NCI-H128 (cell line): ENCODE data around the gene ADAMTSL2.

Source experiments
- DNase-seq: peaks from one replicate; lab custom pipeline; 2025; ENCODE audit not compliant: unreplicated experiment; lab: John Stamatoyannopoulos, UW

The ADAMTSL2 gene

DNA sequence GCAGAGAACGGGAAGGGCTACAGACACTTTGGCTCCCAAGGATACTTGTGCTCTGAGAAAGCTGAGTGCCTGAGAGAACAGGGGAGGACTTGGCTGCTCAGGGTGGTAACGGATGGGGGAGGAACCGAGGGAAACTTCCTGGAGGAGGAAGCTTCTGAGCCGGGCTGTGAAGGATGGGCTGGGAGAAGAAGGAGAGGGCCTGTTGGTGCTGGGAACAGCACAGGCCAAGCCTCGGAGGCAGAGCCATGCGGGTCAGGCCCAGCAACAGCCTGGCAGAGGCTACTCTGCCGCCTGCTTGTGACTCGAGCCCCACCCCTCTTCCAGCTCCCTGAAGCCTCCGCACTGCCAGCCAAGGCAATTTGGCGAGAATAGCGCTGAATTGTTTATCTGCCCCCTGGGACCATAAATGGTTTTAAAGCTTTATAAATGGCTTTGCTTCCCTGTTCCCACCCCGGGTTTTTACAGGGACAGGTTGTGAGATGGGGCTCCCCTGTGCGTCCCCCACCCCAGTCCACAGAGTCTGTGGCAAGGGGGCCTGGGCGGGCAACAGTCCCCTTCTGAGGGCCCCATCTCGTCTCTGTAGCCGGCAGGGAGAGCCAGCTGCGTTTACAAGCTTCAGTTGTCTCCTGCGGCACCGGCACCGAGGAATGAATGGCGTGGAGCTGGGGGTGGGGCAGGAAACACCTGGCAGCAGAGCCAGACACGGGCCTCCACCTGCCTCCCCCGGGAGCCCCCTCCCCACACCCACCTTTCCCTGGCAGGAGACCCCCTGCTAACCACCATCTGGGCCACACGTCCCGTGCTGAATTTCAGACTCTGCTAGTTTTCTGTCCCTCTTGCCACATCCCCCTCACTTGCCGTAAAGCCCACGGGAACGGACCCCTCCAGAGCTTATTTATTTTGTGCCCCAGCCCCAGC is 50.3 kb downstream of the ADAMTSL2 start:
- DNase-seq = peak; percentile 90

DNA sequence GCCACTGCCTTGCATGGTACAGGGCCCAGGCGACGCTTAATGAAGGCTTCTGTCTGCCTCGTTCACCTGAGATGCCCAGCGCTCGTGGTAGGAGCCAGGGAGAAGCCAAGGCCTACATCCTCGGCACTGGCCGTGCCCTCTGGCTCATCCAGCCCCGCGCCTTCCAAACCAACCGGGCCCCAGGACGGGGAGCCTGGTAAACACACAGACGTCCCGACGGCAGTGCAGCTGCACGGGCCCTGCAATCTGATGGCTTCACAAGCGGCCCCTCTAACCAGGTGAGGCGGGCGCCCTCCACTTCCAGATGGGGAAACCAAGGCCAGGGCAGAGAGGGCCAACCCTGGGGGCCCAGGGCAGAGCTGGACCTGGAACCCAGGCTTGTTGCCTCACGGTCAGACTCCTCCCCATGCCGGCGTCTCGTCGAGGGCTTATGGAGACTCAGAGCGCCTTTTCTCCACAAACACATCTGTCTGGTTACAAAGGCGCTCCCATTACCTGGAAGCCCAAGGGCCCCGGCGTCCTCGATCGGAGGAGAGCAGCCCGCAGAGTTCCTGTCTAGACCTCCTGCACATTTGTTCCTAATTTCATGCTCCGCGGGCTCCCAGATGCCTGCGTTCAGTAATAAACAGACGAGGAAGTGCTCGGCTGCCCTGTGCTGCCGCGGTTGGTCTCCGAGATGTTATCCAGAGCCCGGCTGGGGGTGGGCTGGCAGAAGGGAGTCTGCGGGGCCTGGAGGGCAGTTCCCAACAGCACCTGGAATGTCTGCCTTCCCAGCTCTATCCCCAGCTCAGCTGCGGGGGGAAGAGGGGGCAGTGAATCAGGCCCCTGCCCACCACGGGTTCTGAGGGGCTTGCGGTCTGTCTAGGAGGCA is 51.2 kb downstream of the ADAMTSL2 start:
- no peak for DNase-seq

DNA sequence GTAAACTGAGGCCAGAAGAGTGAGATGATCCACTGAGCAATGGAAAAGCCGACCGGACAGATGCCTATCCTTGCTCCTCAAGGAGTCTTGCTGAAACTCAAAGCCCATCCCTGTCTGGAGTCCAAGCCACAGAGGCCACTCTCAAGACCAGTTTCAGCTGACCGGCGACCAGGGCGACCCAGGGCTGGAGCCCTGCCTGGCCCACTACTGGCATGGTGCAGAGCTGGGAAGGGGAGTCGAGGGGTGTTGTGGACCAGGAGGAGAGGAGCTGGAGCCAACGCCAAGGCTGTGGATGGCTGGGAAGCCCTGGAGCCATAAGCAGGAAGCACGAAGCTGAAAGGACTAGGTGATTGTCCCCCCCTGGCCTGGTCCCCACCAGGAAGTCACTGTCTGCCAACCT is 52.5 kb downstream of the ADAMTSL2 start:
- DNase-seq = no peak

DNA sequence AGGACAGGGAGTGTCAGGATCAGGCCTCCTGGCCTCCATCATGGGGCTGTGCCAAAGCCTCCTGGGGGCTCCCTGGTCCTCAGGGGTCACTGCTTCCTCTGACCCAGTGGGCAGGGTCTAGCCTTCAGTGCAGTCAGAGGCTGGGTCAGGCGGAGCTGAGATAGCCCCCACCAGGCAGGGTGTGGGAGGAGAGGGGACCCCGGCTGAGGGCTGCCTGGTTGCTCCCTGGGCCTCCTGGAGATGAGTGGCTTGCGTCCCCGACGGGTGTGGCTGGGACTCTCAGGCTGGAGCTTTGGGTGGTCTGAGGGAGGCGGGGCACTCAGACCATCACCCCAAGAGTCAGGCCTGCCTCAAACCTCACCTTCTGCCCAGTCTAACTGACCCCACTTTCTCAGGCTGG is 53.0 kb downstream of the ADAMTSL2 start:
- no peak for DNase-seq

DNA sequence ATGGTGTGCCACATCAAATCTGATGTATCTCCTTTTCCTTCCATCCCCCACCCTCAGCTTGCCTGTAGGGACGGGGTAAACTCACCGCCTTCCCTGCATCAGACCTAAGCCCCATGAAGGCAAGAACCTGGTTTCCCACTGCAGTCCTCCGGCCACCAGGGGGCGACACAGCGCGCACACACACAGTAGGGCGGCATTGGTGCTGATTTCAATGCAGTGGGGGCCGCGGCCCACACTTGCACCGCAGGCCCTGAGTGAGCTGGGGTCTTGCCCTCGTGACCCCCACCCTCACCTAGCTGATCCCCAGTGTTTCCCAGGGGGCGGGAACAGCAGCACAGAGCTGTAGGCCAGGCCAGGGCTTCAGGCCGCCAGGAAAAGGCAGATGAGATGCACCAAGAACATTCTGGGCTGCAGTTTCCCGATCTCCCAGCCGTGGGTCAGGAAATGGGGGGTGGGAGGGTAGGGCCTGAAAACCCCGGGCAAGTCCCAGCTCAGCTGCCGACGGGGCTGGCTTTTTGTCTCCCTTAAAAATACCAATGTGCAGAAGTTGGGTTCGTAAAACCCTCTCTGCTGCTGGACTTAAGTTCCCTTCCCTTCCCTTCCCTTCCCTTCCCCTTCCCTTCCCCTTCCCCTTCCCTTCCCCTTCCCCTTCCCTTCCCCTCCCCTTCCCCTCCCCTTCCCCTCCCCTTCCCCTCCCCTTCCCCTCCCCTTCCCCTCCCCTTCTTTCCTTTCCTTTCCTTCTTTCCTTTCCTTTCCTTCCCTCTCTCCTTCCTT is 55.1 kb downstream of the ADAMTSL2 start:
- DNase-seq = no peak

DNA sequence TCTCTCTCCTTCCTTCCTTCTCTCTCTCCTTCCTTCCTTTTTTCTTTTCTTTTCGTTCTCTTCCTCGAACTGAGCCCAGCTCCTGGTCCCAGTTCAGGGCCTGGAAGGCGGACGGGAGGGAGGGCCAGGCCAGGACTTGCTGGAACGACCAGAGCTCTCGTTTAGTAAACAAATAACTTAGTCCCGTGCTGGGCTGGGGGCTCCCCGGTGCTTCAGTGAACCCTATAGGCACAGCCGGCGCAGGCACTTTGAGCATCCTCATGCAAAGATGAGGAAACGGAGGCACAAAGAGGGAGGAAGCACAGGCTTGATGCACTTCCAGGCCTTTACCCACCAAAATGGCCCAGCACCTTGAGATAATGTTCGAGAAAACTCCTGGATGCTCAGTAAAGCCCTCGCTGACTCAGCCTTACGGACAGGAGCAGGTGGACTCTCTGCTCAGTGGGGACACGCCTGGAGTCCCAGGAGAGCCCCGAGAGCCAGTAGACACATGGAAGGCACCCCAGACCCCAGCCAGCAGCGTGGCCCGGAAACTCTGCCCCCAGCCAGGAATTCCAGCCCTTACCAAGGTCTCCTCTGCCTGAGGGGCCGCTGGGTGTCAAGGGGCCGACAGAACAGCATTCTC is 55.8 kb downstream of the ADAMTSL2 start:
- DNase-seq = no peak

DNA sequence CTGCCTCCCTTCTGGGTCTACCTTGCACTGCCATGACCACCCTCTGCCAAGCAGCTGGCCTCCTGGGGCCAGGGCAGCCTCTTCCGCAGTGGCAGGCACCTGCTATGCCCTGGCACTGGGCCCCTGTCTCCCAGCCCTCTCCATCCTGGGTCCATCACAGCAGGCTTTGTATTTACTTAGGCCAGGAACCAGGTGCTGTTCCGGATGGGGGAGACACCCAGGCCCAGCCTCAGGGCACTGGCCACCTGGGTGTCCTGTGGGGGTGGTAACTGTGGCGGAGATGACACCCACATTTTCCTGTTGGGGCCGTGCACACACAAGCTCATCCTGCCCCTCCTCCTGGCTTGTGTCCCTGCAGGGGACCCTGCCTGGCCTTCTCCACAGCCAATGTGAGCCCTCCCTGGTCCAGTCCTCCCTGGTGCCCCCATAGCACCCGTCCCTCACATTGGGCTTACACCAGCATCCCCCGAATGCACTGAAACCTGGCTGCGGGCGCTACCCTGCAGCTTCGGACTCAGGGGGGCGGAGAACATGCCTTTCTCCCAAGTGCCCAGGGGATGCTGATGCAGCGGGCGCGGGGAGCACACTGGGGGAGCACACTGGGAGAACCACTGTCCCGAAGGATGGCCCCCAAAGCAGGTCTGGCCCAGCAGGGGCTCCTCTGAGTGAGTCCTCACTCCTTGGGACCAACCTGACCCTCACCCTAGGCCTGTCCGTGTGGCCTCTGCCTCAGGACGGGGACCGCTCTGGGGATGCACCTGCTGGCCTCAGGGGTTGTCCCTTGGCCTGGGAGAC is 56.8 kb downstream of the ADAMTSL2 start:
- DNase-seq = no peak

DNA sequence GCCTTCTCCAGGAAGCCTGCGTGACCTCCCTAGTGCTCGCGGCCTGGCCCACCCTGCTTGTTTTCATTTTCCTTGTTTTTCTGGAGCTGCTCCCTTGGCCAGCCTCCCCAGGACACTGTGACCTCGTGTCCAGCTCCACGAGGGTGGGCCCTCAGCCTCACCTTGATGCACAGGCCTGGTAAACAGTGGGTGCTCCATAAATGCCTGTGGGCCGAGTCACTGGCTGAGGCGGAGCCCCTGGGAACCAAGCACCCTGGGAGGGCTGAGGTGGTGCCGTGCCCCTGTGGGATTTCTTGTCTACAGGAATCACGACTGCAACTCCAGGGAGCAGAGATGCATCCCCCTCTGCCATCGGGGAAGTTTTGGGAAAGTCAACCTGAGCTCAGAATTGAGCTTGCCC is 57.5 kb downstream of the ADAMTSL2 start:
- no peak for DNase-seq

DNA sequence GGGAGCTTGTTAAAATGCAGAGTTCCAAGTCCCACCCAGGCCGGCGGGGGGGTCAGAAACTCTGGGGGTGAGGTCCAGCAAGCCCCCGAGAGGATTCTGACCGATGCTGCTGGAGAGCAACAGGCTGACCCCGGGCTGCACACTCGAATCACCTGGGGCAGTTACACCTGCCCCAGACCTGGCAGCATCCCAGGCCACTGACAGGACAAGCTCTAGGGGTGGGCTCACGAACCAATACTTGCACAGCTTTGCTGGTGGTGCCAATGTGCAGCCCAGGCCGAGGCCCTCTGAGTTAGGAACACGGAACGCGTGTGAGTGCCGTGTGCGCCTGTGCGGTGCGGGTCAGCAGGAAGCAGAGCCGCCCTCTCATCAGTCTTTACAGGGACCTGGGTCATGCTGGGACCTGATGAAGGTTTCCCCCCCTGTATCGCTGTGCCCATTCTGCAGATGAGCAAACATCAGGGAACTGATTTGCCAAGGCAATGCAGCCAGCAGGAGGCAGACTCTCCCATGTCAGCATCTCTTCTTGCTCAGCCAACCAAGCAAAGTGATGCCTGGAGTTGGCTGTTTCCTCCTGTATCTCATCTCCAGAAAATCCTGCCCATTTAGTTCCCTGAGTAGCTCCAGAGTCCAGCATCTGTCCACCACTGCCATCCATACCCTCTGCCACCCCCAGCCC is 58.4 kb downstream of the ADAMTSL2 start:
- DNase-seq = no peak

DNA sequence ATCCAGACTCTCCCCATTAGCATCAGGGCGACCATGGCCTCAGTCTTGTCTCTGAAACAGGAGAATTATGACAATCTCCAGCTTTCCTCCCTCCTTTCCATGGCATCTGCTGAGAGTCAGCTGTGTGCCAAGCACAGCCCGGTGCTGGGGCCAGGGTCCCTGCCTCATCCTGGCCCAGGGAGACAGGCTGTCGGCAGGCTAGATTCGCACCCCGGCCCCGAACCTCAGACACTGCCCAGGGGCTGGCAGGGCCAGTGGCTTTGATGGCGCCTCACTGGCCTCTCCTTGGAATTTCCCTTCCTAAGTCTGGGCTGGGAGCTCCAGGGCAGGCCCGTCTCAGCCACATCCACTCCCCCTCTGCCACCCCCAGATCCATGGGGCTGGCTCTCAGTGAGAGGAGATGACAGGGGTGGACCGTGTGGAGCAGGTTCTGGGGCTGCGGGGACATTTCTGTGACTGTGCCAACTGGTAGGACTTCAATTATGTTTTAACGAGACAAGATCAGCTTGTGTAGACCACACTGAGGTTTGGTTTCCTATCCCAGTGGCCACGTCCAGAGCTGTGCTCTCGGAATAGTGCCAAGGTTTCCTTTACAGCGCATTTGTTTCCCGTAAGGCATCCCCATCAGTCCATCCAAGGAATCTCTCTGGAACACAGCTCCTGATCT is 59.2 kb downstream of the ADAMTSL2 start:
- DNase-seq = no peak

DNA sequence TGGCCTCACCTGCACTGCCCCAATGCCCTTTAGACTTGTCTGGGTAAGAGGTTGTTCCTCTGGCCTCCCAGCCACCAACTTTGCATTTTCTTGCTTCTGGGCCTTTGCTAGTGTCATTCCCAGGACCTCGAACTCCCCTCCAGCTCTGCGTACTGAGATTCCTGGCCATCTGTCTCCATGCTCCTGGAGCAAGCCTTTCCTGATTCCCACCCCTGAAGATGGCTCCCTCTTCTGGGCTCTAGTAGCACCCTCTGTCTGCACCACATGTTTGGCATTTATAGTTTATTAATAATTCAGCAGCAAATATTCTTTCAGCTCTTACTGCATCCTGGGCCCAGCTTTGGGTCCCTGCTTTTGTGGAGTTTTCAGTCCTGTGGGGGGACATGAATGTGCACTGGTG is 59.8 kb downstream of the ADAMTSL2 start:
- no peak for DNase-seq

DNA sequence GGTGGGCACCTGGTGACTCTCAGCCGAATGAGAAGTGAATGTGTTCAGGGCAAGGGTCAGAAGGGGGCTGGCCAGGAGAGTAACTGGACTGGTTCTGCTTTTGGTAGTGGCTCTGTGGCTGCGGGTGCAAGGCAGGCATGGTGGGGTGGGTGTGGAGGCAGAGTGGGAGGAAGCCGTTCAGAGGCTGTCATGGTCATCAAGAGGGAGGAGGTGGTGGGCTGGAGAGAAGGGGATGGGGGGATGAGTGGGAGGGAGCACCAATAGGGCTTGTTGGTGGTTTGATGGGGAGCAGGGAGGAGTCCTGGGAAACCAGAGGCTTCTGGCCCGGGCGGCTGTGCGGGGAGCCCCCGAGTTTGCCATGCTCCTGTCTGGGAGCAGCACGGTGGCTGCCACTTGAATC is 61.4 kb downstream of the ADAMTSL2 start:
- no peak for DNase-seq

DNA sequence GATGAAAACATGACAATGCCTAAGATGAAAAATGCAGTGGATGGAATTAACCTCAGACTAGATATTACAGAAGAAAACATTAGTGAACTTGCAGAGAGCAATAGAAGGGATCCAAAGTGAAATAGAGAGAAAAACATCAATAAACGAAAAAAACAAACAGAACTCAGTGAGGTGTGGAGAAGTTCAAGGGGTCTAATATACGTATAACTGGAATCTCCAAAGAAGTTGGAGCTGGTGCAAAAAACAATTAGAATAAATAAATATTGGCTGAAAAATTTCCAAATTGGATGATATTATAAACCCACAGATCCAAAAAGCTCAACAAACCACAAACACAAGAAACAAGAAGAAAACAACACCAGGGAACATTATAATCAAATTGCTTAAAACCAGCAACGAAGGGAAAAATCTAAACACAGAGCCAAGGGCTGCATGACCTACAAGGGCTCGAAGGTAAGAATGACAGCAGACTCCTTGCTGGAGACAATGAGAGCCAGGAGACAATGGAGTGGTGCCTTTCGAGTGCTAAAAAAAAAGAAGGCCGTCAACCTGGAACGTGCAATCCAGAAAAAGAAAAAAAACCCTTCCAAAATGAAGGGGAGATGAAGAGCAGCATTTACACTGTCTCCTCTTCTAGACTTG is 62.9 kb downstream of the ADAMTSL2 start:
- no peak for DNase-seq

DNA sequence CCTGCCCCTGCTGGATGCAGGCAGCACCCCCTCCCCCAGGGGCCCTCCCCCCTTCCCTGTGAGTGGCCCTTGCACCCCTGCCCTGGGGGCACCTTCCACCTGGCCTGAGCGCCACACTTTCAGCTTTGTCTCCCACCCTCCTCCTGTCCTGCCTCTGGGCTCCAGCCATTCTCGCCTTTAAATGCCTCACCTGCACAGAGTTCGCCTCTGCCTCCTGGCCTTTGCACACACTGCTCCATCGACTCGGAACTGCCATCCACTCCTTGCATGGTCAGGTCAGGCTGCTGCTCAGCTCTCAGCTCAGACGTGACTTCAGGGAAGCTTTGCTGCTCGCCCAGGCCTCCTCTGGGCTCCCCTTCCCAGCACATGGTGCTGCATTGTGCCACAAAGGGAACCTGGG is 64.5 kb downstream of the ADAMTSL2 start:
- no peak for DNase-seq

DNA sequence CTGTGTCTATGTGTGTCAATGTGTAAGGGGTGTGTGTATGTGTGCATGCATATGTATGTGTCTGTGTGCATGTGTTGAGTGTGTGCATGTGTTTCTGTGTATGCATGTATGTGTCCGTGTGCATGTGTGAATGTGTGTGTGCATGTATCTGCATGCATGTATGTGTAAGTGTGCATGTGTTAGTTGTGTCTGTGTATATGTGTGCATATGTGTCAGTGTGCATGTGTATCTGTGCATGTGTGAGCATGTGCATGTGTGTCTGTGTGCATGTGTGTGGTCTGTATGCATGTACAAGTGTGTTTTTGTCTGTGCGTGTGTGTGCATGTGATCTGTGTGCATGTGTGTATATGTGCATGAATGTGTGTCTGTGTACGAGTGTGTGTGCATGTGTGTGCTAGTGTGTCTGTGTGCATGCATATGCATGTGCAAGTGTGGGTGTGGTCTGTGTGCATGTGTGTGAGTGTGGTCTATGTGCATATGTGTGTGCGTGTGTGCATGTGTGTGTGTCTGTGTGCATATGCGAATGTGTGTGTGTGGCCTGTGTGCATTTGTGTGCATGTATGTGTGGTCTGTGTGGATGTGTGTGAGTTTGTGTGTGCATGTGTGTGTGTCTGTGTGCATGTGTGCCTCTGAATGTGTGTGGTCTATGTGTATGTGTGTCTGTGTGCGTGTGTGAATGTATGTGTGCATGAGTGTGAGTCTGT is 65.1 kb downstream of the ADAMTSL2 start:
- DNase-seq = no peak

DNA sequence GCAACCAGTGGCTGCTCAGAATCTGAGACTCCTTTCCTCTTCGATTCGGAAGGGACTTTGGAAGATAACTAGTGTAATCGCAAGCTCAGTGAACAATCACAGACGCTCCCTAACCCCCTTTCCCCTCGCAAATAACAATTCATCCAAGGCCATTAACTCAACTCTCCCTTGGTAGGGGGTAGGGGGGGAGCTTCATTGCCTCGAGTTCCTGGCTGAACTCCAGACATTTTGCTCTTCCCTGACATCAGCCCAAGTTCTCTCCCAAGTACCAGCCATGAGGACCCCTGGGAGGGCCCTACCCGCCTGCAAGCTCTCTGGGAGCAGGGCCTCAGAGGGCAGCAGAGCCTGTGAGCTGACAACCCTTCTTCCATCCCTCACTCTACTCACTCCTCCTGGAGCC is 66.2 kb downstream of the ADAMTSL2 start:
- DNase-seq = no peak

DNA sequence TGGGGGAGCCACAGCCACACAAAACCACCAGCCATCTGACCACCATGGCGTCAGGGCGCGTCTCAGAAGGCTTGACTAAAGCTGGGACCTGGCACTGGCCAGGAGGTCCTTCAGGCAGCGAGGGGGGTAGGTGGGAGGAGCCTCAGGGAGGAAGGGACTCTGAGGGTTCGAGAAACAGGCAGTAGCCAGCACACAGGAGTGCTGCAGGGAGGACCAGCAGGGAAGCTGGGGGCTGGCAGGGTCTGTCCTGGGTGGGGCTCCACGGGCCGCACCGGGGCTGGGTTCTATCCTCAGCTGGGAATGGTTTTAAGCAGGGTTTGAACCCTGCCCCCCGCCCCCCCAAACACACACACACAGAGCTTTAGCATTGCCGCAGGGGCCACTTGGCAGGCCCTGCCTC is 67.2 kb downstream of the ADAMTSL2 start:
- no peak for DNase-seq

DNA sequence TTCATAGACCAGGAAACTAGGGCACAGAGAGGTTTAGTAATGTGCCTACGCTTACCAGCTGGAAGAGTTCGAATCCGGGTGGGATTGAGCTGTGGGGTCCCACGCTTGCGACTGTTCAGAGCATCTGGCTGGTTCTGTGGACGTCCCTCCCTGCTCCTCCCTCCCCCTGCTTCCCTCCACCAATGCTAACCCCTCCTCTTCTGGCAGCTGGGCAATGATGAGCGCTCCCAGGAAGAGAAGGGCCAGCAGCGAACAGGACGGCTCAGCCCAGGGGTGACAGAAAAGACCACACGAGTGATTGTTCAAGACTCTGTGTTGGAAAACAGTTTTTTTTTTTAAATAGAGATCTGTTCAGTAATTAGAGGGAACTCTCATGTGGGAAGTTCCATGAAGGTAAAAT is 67.8 kb downstream of the ADAMTSL2 start:
- no peak for DNase-seq
